Sigmoid colon (tissue), 4 donors: ENCODE data around the gene TSPO2.

Source experiments
- EP300 ChIP-seq, 4 donors: sonication (generic); formaldehyde crosslinking; IDR thresholded peaks; one replicate each; pipeline ENCODE4 v1.6.1; 2017; ENCODE audit warnings: antibody characterized with exemption in 4 of 4
- POLR2A ChIP-seq, 2 donors: fragments of 450-650 bp; IDR thresholded peaks; one replicate each; pipeline ENCODE4 v1.6.1; 2016; ENCODE audit warnings: antibody characterized with exemption in 2 of 2, mild to moderate bottlenecking in 2 of 2, moderate library complexity in 2 of 2
- TF ChIP-seq, protein P1 (sequence below), 4 experiments: fragments of 450-650 bp in 3 of 4; fragments of 200-600 bp in 1 of 4; IDR thresholded peaks; one replicate each; pipeline ENCODE4 v1.5.1; 2016 to 2019; ENCODE audit warnings: antibody characterized with exemption in 4 of 4, mild to moderate bottlenecking in 3 of 4, moderate library complexity in 2 of 4

DNA sequence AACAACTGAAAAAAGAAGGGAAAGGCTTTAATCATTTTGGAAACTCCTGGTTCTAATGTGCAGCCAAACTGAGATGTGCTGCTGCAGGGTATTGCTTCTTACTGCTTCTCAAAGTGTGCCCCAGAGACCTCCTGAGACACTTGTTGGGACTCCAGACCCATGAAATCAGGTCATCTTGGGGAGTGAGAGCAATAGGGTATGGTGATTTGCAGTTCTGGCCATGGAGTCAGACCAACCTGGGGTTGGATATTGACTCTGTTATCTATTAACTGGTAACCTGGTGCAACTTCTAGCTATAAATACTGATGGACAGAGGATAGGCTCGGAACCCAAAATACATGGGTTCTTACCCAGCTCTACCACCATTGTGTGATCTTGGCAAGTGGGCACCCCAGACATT, 3.8 kb downstream of the TSPO2 start:
- TF ChIP-seq EP300 (IDR thresholded peaks at IDR 0.05) (no peak), POLR2A (IDR thresholded peaks at IDR 0.05) (no peak)
- TF ChIP-seq, protein P1, sequence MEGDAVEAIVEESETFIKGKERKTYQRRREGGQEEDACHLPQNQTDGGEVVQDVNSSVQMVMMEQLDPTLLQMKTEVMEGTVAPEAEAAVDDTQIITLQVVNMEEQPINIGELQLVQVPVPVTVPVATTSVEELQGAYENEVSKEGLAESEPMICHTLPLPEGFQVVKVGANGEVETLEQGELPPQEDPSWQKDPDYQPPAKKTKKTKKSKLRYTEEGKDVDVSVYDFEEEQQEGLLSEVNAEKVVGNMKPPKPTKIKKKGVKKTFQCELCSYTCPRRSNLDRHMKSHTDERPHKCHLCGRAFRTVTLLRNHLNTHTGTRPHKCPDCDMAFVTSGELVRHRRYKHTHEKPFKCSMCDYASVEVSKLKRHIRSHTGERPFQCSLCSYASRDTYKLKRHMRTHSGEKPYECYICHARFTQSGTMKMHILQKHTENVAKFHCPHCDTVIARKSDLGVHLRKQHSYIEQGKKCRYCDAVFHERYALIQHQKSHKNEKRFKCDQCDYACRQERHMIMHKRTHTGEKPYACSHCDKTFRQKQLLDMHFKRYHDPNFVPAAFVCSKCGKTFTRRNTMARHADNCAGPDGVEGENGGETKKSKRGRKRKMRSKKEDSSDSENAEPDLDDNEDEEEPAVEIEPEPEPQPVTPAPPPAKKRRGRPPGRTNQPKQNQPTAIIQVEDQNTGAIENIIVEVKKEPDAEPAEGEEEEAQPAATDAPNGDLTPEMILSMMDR (IDR thresholded peaks at IDR 0.05) = no peak
